ENCODE results near the gene EML4. TPM values are rescaled to one million over a fixed set of nuclear protein-coding genes. Genes with fewer than 3 reads are reported as not detected.

Gene EML4
- total RNA-seq, 3 donors from 2014 or later = 47.9 to 88.3 (median 66.3) TPM

DNA sequence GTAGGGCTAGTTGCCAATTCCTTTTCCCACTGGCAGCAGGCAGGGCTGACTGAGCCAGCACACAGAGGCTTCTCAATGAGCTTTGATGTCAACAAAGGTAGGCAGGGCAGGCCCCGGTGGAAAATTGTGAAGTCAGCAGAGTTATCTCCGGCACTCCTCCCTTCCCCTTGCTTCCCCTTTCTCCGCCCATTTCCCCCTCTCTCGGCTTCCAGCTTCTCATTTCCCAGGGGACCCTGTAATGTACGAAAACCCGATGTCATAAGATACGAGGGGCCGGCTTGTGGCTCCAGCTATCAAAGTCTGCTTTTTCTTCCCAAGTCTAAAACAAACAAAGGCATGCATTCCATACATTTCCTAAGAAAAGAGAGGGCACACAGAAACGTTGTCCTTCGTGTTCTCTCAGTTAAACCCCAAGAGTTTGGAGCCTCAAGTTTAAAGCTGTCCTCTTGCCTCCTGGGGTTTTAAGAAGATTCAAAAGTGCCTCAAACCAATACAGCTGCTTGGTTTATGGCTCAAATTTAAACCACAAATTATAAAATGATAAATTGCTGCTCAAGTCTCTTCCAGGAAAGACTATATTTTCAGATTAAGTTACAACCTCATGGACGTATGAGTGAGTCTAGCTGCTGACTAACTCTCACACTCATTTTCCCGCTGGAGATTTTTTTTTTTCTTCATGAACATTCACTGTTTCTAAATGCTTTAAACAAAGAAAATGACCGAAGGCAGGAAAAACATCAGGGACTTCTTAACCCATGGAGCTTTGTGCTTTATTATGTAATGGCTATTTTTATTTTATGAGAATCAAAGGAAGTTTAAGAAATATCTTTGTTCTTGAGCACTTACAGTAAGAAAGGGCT is 27.2 kb upstream of the EML4 start:
- ATAC-seq (peak; percentile 91), DNase-seq (peak; percentile 53 to 73 (median 59))
- H3K4me3 ChIP-seq = no peak overlapping the region
- TF ChIP-seq, protein P1, sequence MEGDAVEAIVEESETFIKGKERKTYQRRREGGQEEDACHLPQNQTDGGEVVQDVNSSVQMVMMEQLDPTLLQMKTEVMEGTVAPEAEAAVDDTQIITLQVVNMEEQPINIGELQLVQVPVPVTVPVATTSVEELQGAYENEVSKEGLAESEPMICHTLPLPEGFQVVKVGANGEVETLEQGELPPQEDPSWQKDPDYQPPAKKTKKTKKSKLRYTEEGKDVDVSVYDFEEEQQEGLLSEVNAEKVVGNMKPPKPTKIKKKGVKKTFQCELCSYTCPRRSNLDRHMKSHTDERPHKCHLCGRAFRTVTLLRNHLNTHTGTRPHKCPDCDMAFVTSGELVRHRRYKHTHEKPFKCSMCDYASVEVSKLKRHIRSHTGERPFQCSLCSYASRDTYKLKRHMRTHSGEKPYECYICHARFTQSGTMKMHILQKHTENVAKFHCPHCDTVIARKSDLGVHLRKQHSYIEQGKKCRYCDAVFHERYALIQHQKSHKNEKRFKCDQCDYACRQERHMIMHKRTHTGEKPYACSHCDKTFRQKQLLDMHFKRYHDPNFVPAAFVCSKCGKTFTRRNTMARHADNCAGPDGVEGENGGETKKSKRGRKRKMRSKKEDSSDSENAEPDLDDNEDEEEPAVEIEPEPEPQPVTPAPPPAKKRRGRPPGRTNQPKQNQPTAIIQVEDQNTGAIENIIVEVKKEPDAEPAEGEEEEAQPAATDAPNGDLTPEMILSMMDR (IDR thresholded peaks at IDR 0.05) = no peak
- intact Hi-C loops (cut with DNase I, micrococcal nuclease) = no loop called here
- H3K4me1 ChIP-seq (ENCODE audit: low read depth) = peaks cover 17% of the 10 kb centered on the region
- H3K36me3 ChIP-seq (ENCODE audit: low read depth) = no peaks in the 10 kb centered on the region
- no peaks in the 10 kb centered on the region for H3K9me3 ChIP-seq

DNA sequence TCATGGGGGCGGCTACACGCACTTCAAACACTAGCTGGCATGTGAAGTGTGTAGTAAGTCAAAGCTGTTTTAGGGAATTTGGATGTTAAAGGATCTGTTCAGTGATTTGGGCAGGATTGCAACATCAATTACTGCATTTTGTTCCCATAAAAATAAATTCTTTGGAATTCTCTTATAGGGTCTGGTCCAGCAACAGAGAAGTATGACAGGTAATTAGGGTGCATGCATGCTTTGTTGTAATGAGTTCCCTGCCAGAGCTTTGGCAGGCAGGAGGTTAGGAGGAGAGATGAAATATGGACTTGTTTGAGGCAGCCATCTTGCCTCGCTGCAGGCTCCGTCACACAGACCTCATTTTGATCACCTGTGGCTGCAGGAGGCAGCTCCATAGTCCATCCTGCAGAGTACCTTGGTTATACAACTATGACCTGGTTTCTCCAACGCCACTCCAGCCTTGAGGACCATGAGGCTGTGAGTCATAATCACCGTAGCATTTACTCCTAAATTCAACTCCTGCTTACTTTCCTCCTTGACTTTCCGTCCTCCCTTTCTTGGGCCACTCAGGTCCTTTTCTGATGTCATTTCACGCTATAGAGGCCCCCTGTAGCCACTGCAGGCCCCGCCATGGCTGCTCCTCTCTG is 26.5 kb upstream of the EML4 start:
- no peak for ATAC-seq
- no peak for DNase-seq
- no peaks in the 10 kb centered on the region for H3K36me3 ChIP-seq (ENCODE audit: low read depth)
- H3K9me3 ChIP-seq = no peaks in the 10 kb centered on the region
- intact Hi-C loops (cut with DNase I, micrococcal nuclease) = no loop called here
- H3K4me3 ChIP-seq = no peak overlapping the region
- peaks cover 17% of the 10 kb centered on the region for H3K4me1 ChIP-seq (ENCODE audit: low read depth)
- TF ChIP-seq, protein P1 (IDR thresholded peaks at IDR 0.05) = no peak

DNA sequence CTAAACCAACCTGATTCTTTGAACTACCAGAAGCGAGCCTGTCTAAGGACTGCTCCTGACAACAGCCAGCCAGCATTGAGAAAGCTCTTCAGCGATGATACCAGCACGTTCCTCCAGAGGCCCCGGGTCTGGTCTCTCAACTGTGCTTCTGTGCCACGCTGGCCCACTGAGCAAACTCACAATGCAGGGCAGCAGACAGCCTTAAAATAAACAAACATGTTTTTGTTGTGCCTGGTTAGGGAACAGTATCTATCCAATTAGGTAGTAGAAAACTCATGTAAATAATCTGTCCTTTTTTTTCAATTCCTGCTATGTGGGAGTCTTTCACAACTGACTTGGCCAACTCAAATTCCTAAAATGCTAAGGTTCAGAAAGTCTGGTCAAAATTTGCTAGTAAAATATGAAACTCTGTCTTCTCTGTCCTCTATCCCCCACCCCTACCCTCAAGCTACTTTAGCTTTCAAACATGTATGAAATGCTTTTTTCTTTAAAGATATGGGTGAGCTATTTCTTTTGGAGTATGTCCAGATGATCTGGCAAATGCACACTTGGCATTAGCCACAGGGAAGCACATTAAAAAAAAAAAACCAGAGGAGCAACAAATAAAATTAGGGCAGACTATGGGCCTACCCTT is 21.4 kb upstream of the EML4 start:
- no peak overlapping the region for H3K4me3 ChIP-seq
- ATAC-seq (no peak), DNase-seq (no peak)
- H3K36me3 ChIP-seq (ENCODE audit: low read depth) = no peaks in the 10 kb centered on the region
- no peaks in the 10 kb centered on the region for H3K4me1 ChIP-seq (ENCODE audit: low read depth)
- H3K9me3 ChIP-seq = no peaks in the 10 kb centered on the region
- intact Hi-C loops (cut with DNase I, micrococcal nuclease) = no loop called here
- TF ChIP-seq, protein P1 (IDR thresholded peaks at IDR 0.05) = no peak

DNA sequence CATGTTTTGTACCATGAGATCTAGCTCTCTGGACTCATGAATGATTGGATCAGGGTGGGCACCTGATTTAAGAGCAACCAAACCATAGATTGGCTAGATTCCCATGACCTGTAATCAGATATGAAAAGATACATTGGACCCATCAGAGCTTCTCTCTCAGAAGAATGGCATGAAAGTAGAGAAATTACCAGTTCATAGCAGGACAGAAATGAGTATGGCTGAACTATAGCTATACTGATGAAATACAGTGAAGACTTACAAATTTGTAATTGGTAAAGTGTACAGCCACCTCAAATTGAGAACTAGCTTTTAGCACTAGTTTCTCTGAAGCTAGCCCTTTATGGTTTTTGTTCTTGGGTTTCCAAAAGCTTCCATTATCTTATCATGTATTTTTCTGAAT is 19.0 kb upstream of the EML4 start:
- TF ChIP-seq, protein P1 (IDR thresholded peaks at IDR 0.05) = no peak
- no peaks in the 10 kb centered on the region for H3K4me1 ChIP-seq (ENCODE audit: low read depth)
- intact Hi-C loops (cut with DNase I, micrococcal nuclease) = no loop called here

DNA sequence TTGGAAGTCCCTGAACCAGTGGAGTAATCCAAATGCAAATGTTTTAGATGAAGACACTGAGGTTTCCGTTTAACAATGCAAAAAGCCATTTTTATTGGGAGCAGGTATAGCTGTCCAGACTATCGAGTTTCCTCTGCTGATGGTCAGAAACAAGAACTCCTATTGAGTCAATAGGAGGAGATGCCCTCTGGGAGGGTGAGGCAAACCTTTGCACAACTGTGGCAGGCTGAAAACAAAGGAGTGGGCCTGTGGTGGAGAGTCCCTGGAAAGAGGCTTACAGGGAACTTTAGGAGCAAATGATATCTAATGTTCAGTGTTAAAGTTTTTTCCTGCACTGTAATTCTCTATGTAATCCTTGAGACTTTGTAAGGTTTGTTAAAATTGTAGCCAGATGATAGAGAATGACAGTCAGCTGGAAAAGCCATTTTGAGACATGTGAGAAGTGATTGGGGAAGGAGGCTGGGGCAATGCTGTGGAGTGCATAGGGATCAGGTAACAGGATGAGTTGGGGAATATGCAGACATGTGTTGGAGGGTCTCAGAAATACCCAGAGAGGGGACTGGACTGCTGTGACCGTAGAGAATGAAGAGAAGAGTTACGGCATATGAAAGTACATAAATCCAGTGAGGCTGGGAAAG is 15.1 kb upstream of the EML4 start:
- Histone ChIP-seq H3K9me3 (no peaks in the 10 kb centered on the region), H3K36me3 (ENCODE audit: low read depth) (no peaks in the 10 kb centered on the region), H3K4me3 (no peak overlapping the region), H3K4me1 (ENCODE audit: low read depth) (no peaks in the 10 kb centered on the region)
- TF ChIP-seq, protein P1 (IDR thresholded peaks at IDR 0.05) = no peak
- no peak for ATAC-seq
- DNase-seq = no peak
- intact Hi-C loops (cut with DNase I, micrococcal nuclease) = no loop called here

More for the DNA sequence above, 19.0 kb upstream of the EML4 start:
- ATAC-seq (no peak), DNase-seq (no peak)
- no peak overlapping the region for H3K4me3 ChIP-seq
- no peaks in the 10 kb centered on the region for H3K36me3 ChIP-seq (ENCODE audit: low read depth)
- no peaks in the 10 kb centered on the region for H3K9me3 ChIP-seq
